ENCODE results near the gene SHISA9. TPM values are rescaled to one million over a fixed set of nuclear protein-coding genes. Genes with fewer than 3 reads are reported as not detected.

The SHISA9 gene
- polyA plus RNA-seq, 2 of the 4 experiments (the other 2 are of a cell fraction), result 0.16 TPM; not detected in 1

- TF ChIP-seq REST (IDR thresholded peaks at IDR 0.05), result no peak
- TF ChIP-seq MAFK (IDR thresholded peaks at IDR 0.05; ENCODE audit: partially characterized antibody), result no peak
- TF ChIP-seq NPAS2 (CRISPR knock-in tag; IDR thresholded peaks at IDR 0.05; ENCODE audit: borderline replicate concordance), result no peak
- TF ChIP-seq, protein P1, sequence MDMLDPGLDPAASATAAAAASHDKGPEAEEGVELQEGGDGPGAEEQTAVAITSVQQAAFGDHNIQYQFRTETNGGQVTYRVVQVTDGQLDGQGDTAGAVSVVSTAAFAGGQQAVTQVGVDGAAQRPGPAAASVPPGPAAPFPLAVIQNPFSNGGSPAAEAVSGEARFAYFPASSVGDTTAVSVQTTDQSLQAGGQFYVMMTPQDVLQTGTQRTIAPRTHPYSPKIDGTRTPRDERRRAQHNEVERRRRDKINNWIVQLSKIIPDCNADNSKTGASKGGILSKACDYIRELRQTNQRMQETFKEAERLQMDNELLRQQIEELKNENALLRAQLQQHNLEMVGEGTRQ (IDR thresholded peaks at IDR 0.05), result no peak
- no peak for TF ChIP-seq ELK1 (IDR thresholded peaks at IDR 0.05; ENCODE audit: low read depth, low read length)
- POLR2A ChIA-PET, result no interaction called here
- no peak for DNase-seq (ENCODE audit: low read depth in 1 of 2, low spot score in 1 of 2)
- Histone ChIP-seq H3K27ac (no peak overlapping the region), H3K4me1 (no peaks in the 10 kb centered on the region), H3K4me2 (no peak overlapping the region), H3K4me3 (no peak overlapping the region), H3K9me3 (no peaks in the 10 kb centered on the region; the same call in 2 of the 3 replicates)
- no peak for FAIRE-seq
- CTCF ChIA-PET, result no interaction called here
- WGBS (ENCODE audit: missing lambda C conversion rate), result 51% methylated on average over 6 of the region's 7 CpGs
- ATAC-seq, result no peak
These were observed 166.2 kb downstream of the SHISA9 start for GRCh38 chr16:13067648-13068047.

DNA sequence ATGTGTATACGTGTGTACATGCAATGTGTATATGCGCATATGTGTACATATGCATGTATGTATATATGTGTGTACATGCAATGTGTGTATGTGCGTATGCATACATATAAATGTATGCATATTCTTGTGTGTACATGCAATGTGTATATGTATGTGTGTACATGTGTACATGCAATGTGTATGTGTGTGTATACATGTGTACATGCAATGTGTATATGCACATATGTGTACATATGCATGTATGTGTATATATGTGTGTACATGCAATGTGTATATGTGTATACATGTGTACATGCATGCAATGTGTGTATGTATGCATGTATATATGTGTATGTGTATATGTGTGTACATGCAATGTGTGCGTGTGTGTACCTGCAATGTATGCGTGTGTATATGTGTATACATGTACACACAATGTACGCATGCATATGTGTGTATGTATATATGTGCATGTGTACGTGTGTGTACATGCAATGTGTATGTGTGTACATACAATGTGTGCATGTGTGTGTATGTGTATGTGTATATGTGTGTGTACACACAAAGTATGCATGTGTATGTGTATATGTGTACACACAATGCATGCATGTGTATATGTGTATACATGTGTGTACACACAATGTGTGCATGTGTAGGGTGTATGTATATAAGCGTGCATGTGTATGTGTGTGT is 167.7 kb downstream of the SHISA9 start:
- no peak overlapping the region for H3K4me3 ChIP-seq
- 66% methylated on average over 8 of the region's 8 CpGs for WGBS (ENCODE audit: missing lambda C conversion rate)
- FAIRE-seq, result no peak
- H3K9me3 ChIP-seq, result no peaks in the 10 kb centered on the region; the same call in 2 of the 3 replicates
- no peak overlapping the region for H3K27ac ChIP-seq
- DNase-seq (ENCODE audit: low read depth in 1 of 2, low spot score in 1 of 2), result no peak
- no peaks in the 10 kb centered on the region for H3K4me1 ChIP-seq
- ATAC-seq, result no peak
- H3K4me2 ChIP-seq, result no peak overlapping the region
- TF ChIP-seq TP53 (CRISPR knock-in tag; IDR thresholded peaks at IDR 0.05) (no peak), POLR2AphosphoS2 (conservative IDR thresholded peaks at IDR 0.05; ENCODE audit: low read length) (no peak), REST (IDR thresholded peaks at IDR 0.05) (no peak), RCOR1 (IDR thresholded peaks at IDR 0.05; ENCODE audit: low read depth, low read length) (no peak), NPAS2 (CRISPR knock-in tag; IDR thresholded peaks at IDR 0.05; ENCODE audit: borderline replicate concordance) (no peak), TFCP2L1 (CRISPR knock-in tag; IDR thresholded peaks at IDR 0.05) (no peak), FOXS1 (CRISPR knock-in tag; IDR thresholded peaks at IDR 0.05) (no peak), CHD2 (IDR thresholded peaks at IDR 0.05; ENCODE audit: low read length, partially characterized antibody) (no peak), RAD21 (conservative IDR thresholded peaks at IDR 0.05 in 1 of 2, IDR thresholded peaks at IDR 0.05 in 1 of 2) (no peak), FOSL2 (IDR thresholded peaks at IDR 0.05) (no peak), FOSL2 (CRISPR knock-in tag; IDR thresholded peaks at IDR 0.05) (no peak), SREBF2 (IDR thresholded peaks at IDR 0.05) (no peak), NR3C1 (IDR thresholded peaks at IDR 0.05) (no peak), HEYL (CRISPR knock-in tag; IDR thresholded peaks at IDR 0.05) (no peak), ATOH8 (CRISPR knock-in tag; IDR thresholded peaks at IDR 0.05; ENCODE audit: low read depth) (no peak), MAX (IDR thresholded peaks at IDR 0.05) (no peak)
- TF ChIP-seq, protein P2, sequence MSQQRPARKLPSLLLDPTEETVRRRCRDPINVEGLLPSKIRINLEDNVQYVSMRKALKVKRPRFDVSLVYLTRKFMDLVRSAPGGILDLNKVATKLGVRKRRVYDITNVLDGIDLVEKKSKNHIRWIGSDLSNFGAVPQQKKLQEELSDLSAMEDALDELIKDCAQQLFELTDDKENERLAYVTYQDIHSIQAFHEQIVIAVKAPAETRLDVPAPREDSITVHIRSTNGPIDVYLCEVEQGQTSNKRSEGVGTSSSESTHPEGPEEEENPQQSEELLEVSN (IDR thresholded peaks at IDR 0.05; ENCODE audit: borderline replicate concordance, low read depth), result no peak
- ChIA-PET POLR2A (no interaction called here), CTCF (no interaction called here)

Data from A549 (cell line).